Neural progenitor cell (in vitro differentiated cells): ENCODE measurements around the gene UNC13C. TPM values are rescaled to one million over a fixed set of nuclear protein-coding genes. Genes with fewer than 3 reads are reported as not detected.

ENCODE experiments used
- DNase-seq: peaks from one replicate; pipeline ENCODE4 v3.0.0-alpha.2; 2016; ENCODE audit warnings: low spot score
- H2AFZ ChIP-seq: fragments of 200-600 bp; sonication (generic); replicated peaks from 2 replicates; pipeline ENCODE4 v1.6.1; 2016; ENCODE audit warnings: antibody characterized with exemption
- H3F3A ChIP-seq: fragments of 200-600 bp; sonication (generic); 2 replicates; pipeline ENCODE4 v1.6.1; 2016; ENCODE audit warnings: antibody characterized with exemption, low read depth
- H3K27ac ChIP-seq: fragments of 200-600 bp; sonication (generic); 2 replicates; pipeline ENCODE4 v1.5.1; 2016; ENCODE audit warnings: mild to moderate bottlenecking
- H3K27me3 ChIP-seq: fragments of 200-600 bp; sonication (generic); 2 replicates; pipeline ENCODE4 v1.6.1; 2016; ENCODE audit warnings: mild to moderate bottlenecking, moderate library complexity
- H3K36me3 ChIP-seq: fragments of 200-600 bp; sonication (generic); 2 replicates; pipeline ENCODE4 v1.5.1; 2016
- H3K4me1 ChIP-seq: fragments of 200-600 bp; sonication (generic); 2 replicates; pipeline ENCODE4 v1.6.1; 2016; ENCODE audit warnings: mixed run types
- H3K4me2 ChIP-seq: fragments of 200-600 bp; sonication (generic); 2 replicates; pipeline ENCODE4 v1.6.1; 2016
- H3K4me3 ChIP-seq: fragments of 200-600 bp; sonication (generic); 2 replicates; pipeline ENCODE4 v1.5.1; 2016
- H3K79me2 ChIP-seq: fragments of 200-600 bp; sonication (generic); 2 replicates; pipeline ENCODE4 v1.6.1; 2016; ENCODE audit warnings: low read depth
- H3K9ac ChIP-seq: fragments of 200-600 bp; sonication (generic); 2 replicates; pipeline ENCODE4 v1.6.1; 2016
- H3K9me3 ChIP-seq: fragments of 200-600 bp; sonication (generic); 2 replicates; pipeline ENCODE4 v1.5.1; 2016; ENCODE audit warnings: low read depth
- H4K20me1 ChIP-seq: fragments of 200-600 bp; sonication (generic); 2 replicates; pipeline ENCODE4 v1.6.1; 2016; ENCODE audit warnings: low read depth
- H3K27ac Mint-ChIP-seq: 3 replicates; pipeline ENCODE4 v1.8.0; 2021; ENCODE audit warnings: mixed read lengths
- H3K27me3 Mint-ChIP-seq: 2 replicates; pipeline ENCODE4 v1.8.0; 2022; ENCODE audit warnings: low read depth, mild to moderate bottlenecking, inconsistent platforms, moderate library complexity, mixed read lengths; ENCODE audit not compliant: insufficient read depth
- H3K36me3 Mint-ChIP-seq: 3 replicates; pipeline ENCODE4 v1.8.0; 2021; ENCODE audit warnings: mixed read lengths
- H3K4me1 Mint-ChIP-seq: 3 replicates; pipeline ENCODE4 v1.8.0; 2021; ENCODE audit warnings: mixed read lengths
- H3K4me3 Mint-ChIP-seq: 3 replicates; pipeline ENCODE4 v1.8.0; 2021; ENCODE audit warnings: mild to moderate bottlenecking, moderate library complexity, mixed read lengths
- H3K9me3 Mint-ChIP-seq: 3 replicates; pipeline ENCODE4 v1.8.0; 2020; ENCODE audit warnings: mixed read lengths
- EZH2 ChIP-seq: fragments of 200-600 bp; sonication (generic); IDR thresholded peaks from 2 replicates; pipeline ENCODE4 v1.6.1; 2017; ENCODE audit warnings: antibody characterized with exemption, mild to moderate bottlenecking, moderate library complexity
- EZH2phosphoT487 ChIP-seq: fragments of 200-600 bp; sonication (generic); IDR thresholded peaks from 2 replicates; pipeline ENCODE4 v1.6.1; 2017; ENCODE audit warnings: antibody characterized with exemption
- total RNA-seq: library from RNA; depleted of rRNA; stranded (reverse); fragments of >200 nt; gene quantifications from 2 replicates; pipeline ENCODE4 v1.2.3, GENCODE V29; 2015; ENCODE audit warnings: low replicate concordance
- TF ChIP-seq, protein P1 (sequence below): fragments of 200-600 bp; sonication (generic); IDR thresholded peaks from 2 replicates; pipeline ENCODE4 v1.5.1; 2017; ENCODE audit warnings: antibody characterized with exemption, mild to moderate bottlenecking

The UNC13C gene
- total RNA-seq, 1 donor from 2014 or later: not detected

DNA sequence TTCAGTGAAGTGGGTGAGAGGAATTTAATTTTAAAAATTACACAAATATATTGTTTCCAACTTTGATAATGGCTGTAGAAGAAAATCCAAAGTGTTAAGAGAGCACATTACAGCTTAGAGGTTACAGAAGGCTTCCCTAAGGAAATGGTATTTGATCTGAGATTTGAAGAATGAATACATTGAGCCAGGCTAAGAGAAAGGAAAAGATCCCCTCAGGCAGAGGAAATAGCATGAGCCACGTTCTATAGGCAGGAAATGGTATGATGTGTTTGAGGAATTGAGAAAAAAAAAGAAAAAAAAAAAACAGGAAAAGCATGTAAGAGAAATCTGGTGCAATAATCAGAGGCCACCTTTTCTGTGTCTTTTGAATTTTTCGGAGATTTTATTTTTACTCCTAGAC, 48.6 kb downstream of the UNC13C start:
- DNase-seq: no peak
- Histone ChIP-seq H3K27ac (no peak overlapping the region), H3K9ac (no peak overlapping the region), H3K4me1 (no peaks in the 10 kb centered on the region), H3K4me2 (no peak overlapping the region), H4K20me1 (no peaks in the 10 kb centered on the region), H3K9me3 (peaks cover 9% of the 10 kb centered on the region), H3K79me2 (no peaks in the 10 kb centered on the region), H2AFZ (no peak overlapping the region), H3K36me3 (no peaks in the 10 kb centered on the region), H3K4me3 (no peak overlapping the region), H3K27me3 (no peaks in the 10 kb centered on the region), H3F3A (no peaks in the 10 kb centered on the region)
- no peak overlapping the region for H3K4me3 Mint-ChIP-seq
- H3K4me1 Mint-ChIP-seq: no peaks in the 10 kb centered on the region
- H3K27ac Mint-ChIP-seq: no peak overlapping the region
- H3K36me3 Mint-ChIP-seq: no peaks in the 10 kb centered on the region
- TF ChIP-seq EZH2 (no peak), EZH2phosphoT487 (no peak)
- TF ChIP-seq, protein P1, sequence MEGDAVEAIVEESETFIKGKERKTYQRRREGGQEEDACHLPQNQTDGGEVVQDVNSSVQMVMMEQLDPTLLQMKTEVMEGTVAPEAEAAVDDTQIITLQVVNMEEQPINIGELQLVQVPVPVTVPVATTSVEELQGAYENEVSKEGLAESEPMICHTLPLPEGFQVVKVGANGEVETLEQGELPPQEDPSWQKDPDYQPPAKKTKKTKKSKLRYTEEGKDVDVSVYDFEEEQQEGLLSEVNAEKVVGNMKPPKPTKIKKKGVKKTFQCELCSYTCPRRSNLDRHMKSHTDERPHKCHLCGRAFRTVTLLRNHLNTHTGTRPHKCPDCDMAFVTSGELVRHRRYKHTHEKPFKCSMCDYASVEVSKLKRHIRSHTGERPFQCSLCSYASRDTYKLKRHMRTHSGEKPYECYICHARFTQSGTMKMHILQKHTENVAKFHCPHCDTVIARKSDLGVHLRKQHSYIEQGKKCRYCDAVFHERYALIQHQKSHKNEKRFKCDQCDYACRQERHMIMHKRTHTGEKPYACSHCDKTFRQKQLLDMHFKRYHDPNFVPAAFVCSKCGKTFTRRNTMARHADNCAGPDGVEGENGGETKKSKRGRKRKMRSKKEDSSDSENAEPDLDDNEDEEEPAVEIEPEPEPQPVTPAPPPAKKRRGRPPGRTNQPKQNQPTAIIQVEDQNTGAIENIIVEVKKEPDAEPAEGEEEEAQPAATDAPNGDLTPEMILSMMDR: no peak
- peaks cover 4% of the 10 kb centered on the region for H3K27me3 Mint-ChIP-seq
- H3K9me3 Mint-ChIP-seq: no peaks in the 10 kb centered on the region

DNA sequence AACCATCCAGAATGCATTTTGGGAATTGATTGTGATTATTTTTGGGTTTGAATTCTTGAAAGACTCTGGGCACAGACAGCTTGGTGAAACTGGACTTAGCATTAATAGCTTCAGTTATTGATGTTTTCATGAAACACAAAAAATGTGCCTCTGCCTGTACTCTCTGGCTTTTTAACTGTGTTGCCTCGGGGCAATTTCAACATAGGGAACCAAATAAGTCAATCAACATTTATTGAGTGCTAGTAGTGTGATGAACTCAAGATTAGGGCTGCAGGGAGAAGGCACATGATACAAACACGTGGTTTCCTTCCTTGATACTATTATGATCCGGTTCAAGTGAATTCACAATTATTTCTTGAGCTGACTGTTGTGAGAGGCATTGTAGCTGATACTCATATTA, 50.8 kb downstream of the UNC13C start:
- Histone ChIP-seq H4K20me1 (no peaks in the 10 kb centered on the region), H3K4me1 (no peaks in the 10 kb centered on the region), H3K27me3 (no peaks in the 10 kb centered on the region), H3K4me3 (no peak overlapping the region), H3K79me2 (no peaks in the 10 kb centered on the region), H3K9ac (no peak overlapping the region), H3K4me2 (no peak overlapping the region), H3K36me3 (no peaks in the 10 kb centered on the region), H3F3A (no peaks in the 10 kb centered on the region), H3K27ac (no peak overlapping the region), H3K9me3 (no peaks in the 10 kb centered on the region), H2AFZ (no peak overlapping the region)
- Mint-ChIP-seq H3K27me3 (peaks cover 4% of the 10 kb centered on the region), H3K4me1 (peaks cover 8% of the 10 kb centered on the region), H3K9me3 (no peaks in the 10 kb centered on the region), H3K4me3 (no peak overlapping the region), H3K36me3 (no peaks in the 10 kb centered on the region), H3K27ac (no peak overlapping the region)
- TF ChIP-seq, protein P1: no peak
- TF ChIP-seq EZH2phosphoT487 (no peak), EZH2 (no peak)
- no peak for DNase-seq

DNA sequence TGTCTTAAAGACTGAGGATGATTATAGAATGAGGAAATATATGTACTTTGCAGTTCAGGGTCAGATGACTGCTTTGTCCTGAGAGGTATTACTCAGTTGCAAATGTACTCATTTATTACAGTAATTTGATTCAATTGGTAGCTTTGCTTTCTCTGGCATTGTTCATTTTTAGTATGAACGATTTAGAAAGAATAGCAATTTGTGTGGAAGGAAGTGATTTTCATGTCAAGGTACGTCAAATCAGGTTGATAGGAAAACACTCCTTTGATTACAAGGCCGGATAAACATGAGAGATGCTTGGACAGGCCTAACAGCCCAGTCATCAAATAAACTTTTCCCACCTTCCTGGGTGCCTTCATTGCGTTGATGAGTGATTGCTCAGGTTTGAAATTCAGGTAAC, 53.8 kb downstream of the UNC13C start:
- DNase-seq: no peak
- H3K9ac ChIP-seq: no peak overlapping the region
- no peak overlapping the region for H3K27ac Mint-ChIP-seq
- H3K36me3 ChIP-seq: no peaks in the 10 kb centered on the region
- H3K4me3 Mint-ChIP-seq: no peak overlapping the region
- no peaks in the 10 kb centered on the region for H3K79me2 ChIP-seq
- no peak overlapping the region for H2AFZ ChIP-seq
- no peaks in the 10 kb centered on the region for H3F3A ChIP-seq
- no peaks in the 10 kb centered on the region for H3K9me3 Mint-ChIP-seq
- H3K36me3 Mint-ChIP-seq: no peaks in the 10 kb centered on the region
- no peak for TF ChIP-seq EZH2phosphoT487
- no peaks in the 10 kb centered on the region for H4K20me1 ChIP-seq
- H3K4me1 ChIP-seq: no peaks in the 10 kb centered on the region
- H3K27me3 ChIP-seq: no peaks in the 10 kb centered on the region
- H3K27ac ChIP-seq: no peak overlapping the region
- H3K4me2 ChIP-seq: no peak overlapping the region
- H3K4me3 ChIP-seq: no peak overlapping the region
- H3K4me1 Mint-ChIP-seq: peaks cover 17% of the 10 kb centered on the region
- peaks cover 4% of the 10 kb centered on the region for H3K27me3 Mint-ChIP-seq
- H3K9me3 ChIP-seq: peaks cover 4% of the 10 kb centered on the region

DNA sequence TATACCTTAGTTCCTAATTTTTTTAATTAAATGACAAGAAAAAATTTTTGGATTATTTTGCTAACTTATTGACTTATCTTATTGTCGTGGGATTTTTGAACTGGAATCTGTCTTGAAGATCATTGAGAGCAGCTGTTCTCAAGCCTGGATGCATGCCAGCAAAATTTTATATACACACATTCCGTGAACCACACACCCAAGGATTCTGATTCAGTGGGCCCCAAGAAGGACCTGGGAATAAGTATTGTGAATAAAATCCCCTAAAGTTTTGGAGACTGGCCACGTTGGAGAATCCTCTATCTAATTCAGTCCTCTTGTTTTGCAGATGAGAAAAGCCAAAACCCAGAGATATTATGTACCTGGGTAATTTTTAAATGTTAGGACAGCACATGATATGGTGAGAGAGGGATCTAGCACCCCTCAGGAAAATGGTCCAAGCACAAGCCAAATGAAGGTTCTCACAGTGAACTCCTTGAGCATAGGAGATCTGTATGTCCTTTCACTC, 55.2 kb downstream of the UNC13C start:
- Histone ChIP-seq H3K4me3 (no peak overlapping the region), H3K27me3 (no peaks in the 10 kb centered on the region), H4K20me1 (no peaks in the 10 kb centered on the region), H3K27ac (no peak overlapping the region), H3K36me3 (no peaks in the 10 kb centered on the region), H3K4me2 (no peak overlapping the region), H3F3A (no peaks in the 10 kb centered on the region), H2AFZ (no peak overlapping the region), H3K9ac (no peak overlapping the region), H3K4me1 (no peaks in the 10 kb centered on the region), H3K9me3 (peaks cover 4% of the 10 kb centered on the region), H3K79me2 (no peaks in the 10 kb centered on the region)
- DNase-seq: no peak
- H3K27ac Mint-ChIP-seq: no peak overlapping the region
- H3K4me1 Mint-ChIP-seq: peaks cover 17% of the 10 kb centered on the region
- H3K4me3 Mint-ChIP-seq: no peak overlapping the region
- no peaks in the 10 kb centered on the region for H3K36me3 Mint-ChIP-seq
- no peaks in the 10 kb centered on the region for H3K27me3 Mint-ChIP-seq
- no peak for TF ChIP-seq EZH2phosphoT487
- no peak for TF ChIP-seq EZH2
- TF ChIP-seq, protein P1: no peak
- no peaks in the 10 kb centered on the region for H3K9me3 Mint-ChIP-seq
